ENCODE results near the gene OR51B6. TPM values are rescaled to one million over a fixed set of nuclear protein-coding genes. Genes with fewer than 3 reads are reported as not detected.

Gene OR51B6
- total and polyA plus RNA-seq, 9 of the 15 experiments (the other 6 are each of a cell fraction or from before 2014, with no cell fraction given) = 0.06 to 0.97 TPM; not detected in 7

GRCh38 chr11:5369789-5370188, 18.5 kb downstream of the OR51B6 start (continued):
- TF ChIP-seq TRIM25 (IDR thresholded peaks at IDR 0.05; ENCODE audit: borderline replicate concordance) (no peak), ZBTB26 (CRISPR knock-in tag; IDR thresholded peaks at IDR 0.05) (no peak), CEBPB (tag; IDR thresholded peaks at IDR 0.05) (no peak), POU5F1 (IDR thresholded peaks at IDR 0.05; ENCODE audit: borderline replicate concordance, low read depth, low read length, partially characterized antibody) (no peak), TRIM24 (IDR thresholded peaks at IDR 0.05) (no peak), GABPA (tag; conservative IDR thresholded peaks at IDR 0.05; ENCODE audit: low read depth) (no peak), ZBTB8A (IDR thresholded peaks at IDR 0.05; ENCODE audit: partially characterized antibody) (no peak), TGIF2 (CRISPR knock-in tag; IDR thresholded peaks at IDR 0.05) (no peak), RBBP5 (IDR thresholded peaks at IDR 0.05; ENCODE audit: borderline replicate concordance, insufficient read depth, low read length, poor library complexity, severe bottlenecking) (no peak), ZNF232 (CRISPR knock-in tag; IDR thresholded peaks at IDR 0.05) (no peak), SMC3 (conservative IDR thresholded peaks at IDR 0.05; ENCODE audit: insufficient read depth, low read depth, low read length) (0 out of 2 replicates have a peak, but pooled peaks have one; percentile 13), IRF1 (CRISPR knock-in tag; IDR thresholded peaks at IDR 0.05; ENCODE audit: borderline replicate concordance) (no peak), BCOR (IDR thresholded peaks at IDR 0.05) (no peak), BMI1 (IDR thresholded peaks at IDR 0.05; ENCODE audit: low read length) (no peak), SIN3B (IDR thresholded peaks at IDR 0.05; ENCODE audit: low read depth) (no peak), RFX5 (IDR thresholded peaks at IDR 0.05; ENCODE audit: low read depth, low read length) (no peak), ZNF318 (IDR thresholded peaks at IDR 0.05; ENCODE audit: borderline replicate concordance in 1 of 2, low read depth in 1 of 2) (no peak), RNF2 (IDR thresholded peaks at IDR 0.05) (no peak)

Data from K562 (cell line).